Erythroblast (primary cell): ENCODE results near the gene KCNMB2.

Source experiments
- GATA1 ChIP-seq: IDR thresholded peaks from 2 replicates; pipeline ENCODE4 v1.6.1; 2011; ENCODE audit warnings: low read depth, mild to moderate bottlenecking, control low read depth, low read length, moderate library complexity
- POLR2A ChIP-seq: IDR thresholded peaks from 2 replicates; pipeline ENCODE4 v1.6.1; 2011; ENCODE audit warnings: mild to moderate bottlenecking, low read length

GRCh38 chr3:178703268-178703975, 167.2 kb downstream of the KCNMB2 start:
- no peak for TF ChIP-seq POLR2A
- TF ChIP-seq GATA1: no peak
